CD4-positive, alpha-beta T cell treated with Interleukin-17A for 1 hour (primary cell): ENCODE results near the gene PHC1.

Experiments
- DNase-seq: peaks from one replicate; pipeline ENCODE4 v3.0.0-alpha.2; 2020

PHC1 gene

GRCh38 chr12:8914033-8914715 lies at the start of gene PHC1:
Gene PHC1, plus strand, starts transcription at chr12:8914509. Its CDS starts 3,169 bp downstream, at chr12:8917678.
- DNase-seq, result peak; percentile 85

- no peak for DNase-seq
Measured at GRCh38 chr12:8866429-8866828, 47.9 kb upstream of the PHC1 start.

- no peak for DNase-seq
Measured at GRCh38 chr12:8867009-8867408, 47.3 kb upstream of the PHC1 start.

- DNase-seq, result no peak
Measured at GRCh38 chr12:8867786-8868185, 46.5 kb upstream of the PHC1 start.

GRCh38 chr12:8870586-8870985 lies 43.7 kb upstream of the PHC1 start:
- DNase-seq, result no peak

GRCh38 chr12:8871068-8871467 lies 43.2 kb upstream of the PHC1 start:
- DNase-seq, result no peak

GRCh38 chr12:8876887-8877286 lies 37.4 kb upstream of the PHC1 start:
- DNase-seq, result no peak

GRCh38 chr12:8886502-8887284 lies 27.6 kb upstream of the PHC1 start:
- no peak for DNase-seq

GRCh38 chr12:8887285-8887715 lies 27.0 kb upstream of the PHC1 start:
- no peak for DNase-seq

GRCh38 chr12:8890313-8891085 lies 23.8 kb upstream of the PHC1 start:
- DNase-seq, result peak; percentile 72

GRCh38 chr12:8891976-8892375 lies 22.3 kb upstream of the PHC1 start:
- DNase-seq, result no peak

- no peak for DNase-seq
Measured at GRCh38 chr12:8894378-8894777, 19.9 kb upstream of the PHC1 start.

- DNase-seq, result no peak
Measured at GRCh38 chr12:8894986-8895385, 19.3 kb upstream of the PHC1 start.

- DNase-seq, result no peak
Measured at GRCh38 chr12:8897081-8897480, 17.2 kb upstream of the PHC1 start.

GRCh38 chr12:8899830-8900229 lies 14.5 kb upstream of the PHC1 start:
- DNase-seq, result no peak

- DNase-seq, result peak; percentile 7
Measured at GRCh38 chr12:8902703-8903102, 11.6 kb upstream of the PHC1 start.

- DNase-seq, result no peak
Measured at GRCh38 chr12:8903646-8904045, 10.7 kb upstream of the PHC1 start.

GRCh38 chr12:8904665-8905064 lies 9.6 kb upstream of the PHC1 start:
- DNase-seq, result no peak

GRCh38 chr12:8905546-8905945 lies 8.8 kb upstream of the PHC1 start:
- no peak for DNase-seq

- no peak for DNase-seq
Measured at GRCh38 chr12:8906266-8907180, 7.8 kb upstream of the PHC1 start.

GRCh38 chr12:8907513-8907912 lies 6.8 kb upstream of the PHC1 start:
- DNase-seq, result no peak

GRCh38 chr12:8909752-8910151 lies 4.6 kb upstream of the PHC1 start:
- no peak for DNase-seq
